Testis (tissue), 3 donors: Measurements from ENCODE around the gene HS6ST3. TPM values are rescaled to one million over a fixed set of nuclear protein-coding genes. Genes with fewer than 3 reads are reported as not detected.
A peak's percentile ranks its signal among the peaks of the same experiment; 100 is the strongest.

Experiments
- DNase-seq: peaks from one replicate; pipeline ENCODE4 v3.0.0-alpha.2; 2019
- H3K27ac ChIP-seq, 2 donors: fragments of 200-600 bp; sonication (generic); one replicate each; pipeline ENCODE4 v1.5.1; 2019
- H3K27me3 ChIP-seq: fragments of 200-600 bp; sonication (generic); one replicate; pipeline ENCODE4 v1.5.1; 2019
- H3K36me3 ChIP-seq: fragments of 200-600 bp; sonication (generic); one replicate; pipeline ENCODE4 v1.5.1; 2017; ENCODE audit warnings: low read depth; ENCODE audit errors: missing control alignments
- H3K4me1 ChIP-seq: fragments of 200-600 bp; sonication (generic); one replicate; pipeline ENCODE4 v1.5.1; 2019
- H3K4me3 ChIP-seq, 2 donors: fragments of 200-600 bp; sonication (generic); one replicate each; pipeline ENCODE4 v1.5.1; 2017 to 2019
- H3K9me3 ChIP-seq: fragments of 200-600 bp; sonication (generic); one replicate; pipeline ENCODE4 v1.5.1; 2017
- POLR2A ChIP-seq: fragments of 450-650 bp; IDR thresholded peaks from one replicate; pipeline ENCODE4 v1.6.1; 2017; ENCODE audit warnings: antibody characterized with exemption, mild to moderate bottlenecking, moderate library complexity
- WGBS, 2 donors: methylation state at CpG; one replicate each; pipeline ENCODE4 v1.1.5; 2018; 5-methylcytosine and 5-hydroxymethylcytosine counted together
- intact Hi-C: fragments of 100-400 bp; cut with DNase I; formaldehyde crosslinking; loops from one replicate; pipeline ENCODE4 v1.15.1; 2023; ENCODE audit warnings: low total_unique reads
- polyA plus RNA-seq: library from polyadenylated mRNA; stranded (reverse); fragments of 350-450 nt; fragmentation: Illumina TruSeq; extraction: RNeasy Lipid Tissue Mini Kit (QIAGEN cat#74804); gene quantifications from one replicate; pipeline ENCODE4 v1.2.3, GENCODE V29; 2014; ENCODE audit warnings: low read depth, low replicate concordance; ENCODE audit not compliant: insufficient read depth
- total RNA-seq, 2 donors: library from RNA; depleted of rRNA; stranded (reverse); fragments of >200 nt; gene quantifications; one replicate each; pipeline ENCODE4 v1.2.3, GENCODE V29; 2016
- TF ChIP-seq, protein P1 (sequence below), 3 experiments: fragments of 450-650 bp in 2 of 3; fragments of 200-600 bp in 1 of 3; sonication (generic) in 1 of 3; IDR thresholded peaks; one replicate each; pipeline ENCODE4 v1.5.1; 2016 to 2019; ENCODE audit warnings: antibody characterized with exemption in 3 of 3, mild to moderate bottlenecking in 2 of 3, moderate library complexity in 1 of 3

The HS6ST3 gene
- total and polyA plus RNA-seq, 3 donors from 2014 or later, result 0.87 to 1.3 (median 1.3) TPM

DNA sequence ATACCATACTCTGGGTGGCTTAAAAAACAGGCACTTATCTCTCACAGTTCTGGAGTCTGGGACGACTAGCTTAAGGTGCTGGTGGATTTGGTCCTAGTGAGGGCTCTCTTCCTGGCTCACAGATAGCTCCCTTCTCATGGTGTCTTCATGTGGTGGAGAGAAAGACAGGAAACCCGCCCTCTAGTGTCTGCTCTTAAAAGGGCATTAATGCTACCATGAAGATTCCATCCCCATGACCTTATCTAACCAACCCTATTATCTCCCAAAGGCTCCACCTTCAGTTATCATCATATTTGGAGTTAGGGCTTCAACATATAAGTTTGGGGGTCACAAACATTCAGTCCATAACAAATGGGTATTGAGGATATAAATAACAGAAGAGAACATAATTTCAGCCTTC is 139.4 kb downstream of the HS6ST3 start:
- H3K27ac ChIP-seq, result no peak overlapping the region
- no peaks in the 10 kb centered on the region for H3K4me1 ChIP-seq
- intact Hi-C loops, result no loop called here
- WGBS, 2 donors, result 34 to 60% methylated on average over 2 of the region's 2 CpGs
- peak; percentile 16 for DNase-seq
- no peaks in the 10 kb centered on the region for H3K36me3 ChIP-seq
- no peak for TF ChIP-seq POLR2A
- TF ChIP-seq, protein P1, sequence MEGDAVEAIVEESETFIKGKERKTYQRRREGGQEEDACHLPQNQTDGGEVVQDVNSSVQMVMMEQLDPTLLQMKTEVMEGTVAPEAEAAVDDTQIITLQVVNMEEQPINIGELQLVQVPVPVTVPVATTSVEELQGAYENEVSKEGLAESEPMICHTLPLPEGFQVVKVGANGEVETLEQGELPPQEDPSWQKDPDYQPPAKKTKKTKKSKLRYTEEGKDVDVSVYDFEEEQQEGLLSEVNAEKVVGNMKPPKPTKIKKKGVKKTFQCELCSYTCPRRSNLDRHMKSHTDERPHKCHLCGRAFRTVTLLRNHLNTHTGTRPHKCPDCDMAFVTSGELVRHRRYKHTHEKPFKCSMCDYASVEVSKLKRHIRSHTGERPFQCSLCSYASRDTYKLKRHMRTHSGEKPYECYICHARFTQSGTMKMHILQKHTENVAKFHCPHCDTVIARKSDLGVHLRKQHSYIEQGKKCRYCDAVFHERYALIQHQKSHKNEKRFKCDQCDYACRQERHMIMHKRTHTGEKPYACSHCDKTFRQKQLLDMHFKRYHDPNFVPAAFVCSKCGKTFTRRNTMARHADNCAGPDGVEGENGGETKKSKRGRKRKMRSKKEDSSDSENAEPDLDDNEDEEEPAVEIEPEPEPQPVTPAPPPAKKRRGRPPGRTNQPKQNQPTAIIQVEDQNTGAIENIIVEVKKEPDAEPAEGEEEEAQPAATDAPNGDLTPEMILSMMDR (IDR thresholded peaks at IDR 0.05), result peak in 1 of 3 experiments; percentile 37
- no peak overlapping the region for H3K4me3 ChIP-seq
- no peaks in the 10 kb centered on the region for H3K27me3 ChIP-seq
- H3K9me3 ChIP-seq, result no peaks in the 10 kb centered on the region

DNA sequence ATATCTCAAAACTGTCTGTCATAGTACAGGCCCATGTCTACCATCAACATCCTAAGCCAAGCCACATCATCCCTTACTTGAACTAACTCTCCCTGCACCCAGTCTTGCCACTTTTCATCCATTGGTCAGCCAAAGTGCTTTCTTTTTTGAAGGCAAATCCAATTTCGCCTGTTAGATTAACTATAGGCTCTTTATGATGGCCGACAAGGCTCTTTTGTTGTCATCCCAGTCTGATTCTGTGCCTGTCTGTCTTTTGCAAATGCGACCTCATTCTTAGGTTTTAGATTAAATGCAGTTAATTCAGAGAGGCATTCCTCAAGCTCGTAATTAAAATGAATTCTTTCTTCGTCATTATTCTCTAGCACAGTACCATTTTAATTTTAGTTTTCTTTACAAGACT is 148.3 kb downstream of the HS6ST3 start:
- Histone ChIP-seq H3K9me3 (no peaks in the 10 kb centered on the region), H3K4me1 (no peaks in the 10 kb centered on the region), H3K27ac (no peak overlapping the region), H3K27me3 (no peaks in the 10 kb centered on the region), H3K4me3 (no peak overlapping the region), H3K36me3 (no peaks in the 10 kb centered on the region)
- intact Hi-C loops, result no loop called here
- no peak for DNase-seq
- WGBS, 2 donors, result 92 to 94% methylated on average over 5 of the region's 5 CpGs
- TF ChIP-seq, protein P1 (IDR thresholded peaks at IDR 0.05), result no peak
- TF ChIP-seq POLR2A, result no peak

- no peak overlapping the region for H3K27ac ChIP-seq
- TF ChIP-seq, protein P1 (IDR thresholded peaks at IDR 0.05), result no peak
- no peak for TF ChIP-seq POLR2A
- intact Hi-C loops, result no loop called here
- 90 to 91% methylated on average over 5 of the region's 5 CpGs for WGBS, 2 donors
- no peaks in the 10 kb centered on the region for H3K4me1 ChIP-seq
- H3K4me3 ChIP-seq, result no peak overlapping the region
- H3K9me3 ChIP-seq, result no peaks in the 10 kb centered on the region
- no peaks in the 10 kb centered on the region for H3K27me3 ChIP-seq
- H3K36me3 ChIP-seq, result no peaks in the 10 kb centered on the region
- no peak for DNase-seq
These were observed 149.0 kb downstream of the HS6ST3 start for GRCh38 chr13:96238861-96239260.

GRCh38 chr13:96243376-96243775 is 153.5 kb downstream of the HS6ST3 start:
- 57% methylated on average over 1 of the region's 1 CpG for WGBS, 2 donors
- H3K9me3 ChIP-seq, result no peaks in the 10 kb centered on the region
- no peaks in the 10 kb centered on the region for H3K27me3 ChIP-seq
- intact Hi-C loops, result no loop called here
- H3K36me3 ChIP-seq, result no peaks in the 10 kb centered on the region
- no peak overlapping the region for H3K27ac ChIP-seq
- no peak for TF ChIP-seq POLR2A
- TF ChIP-seq, protein P1 (IDR thresholded peaks at IDR 0.05), result no peak
- DNase-seq, result no peak
- no peak overlapping the region for H3K4me3 ChIP-seq
- no peaks in the 10 kb centered on the region for H3K4me1 ChIP-seq

DNA sequence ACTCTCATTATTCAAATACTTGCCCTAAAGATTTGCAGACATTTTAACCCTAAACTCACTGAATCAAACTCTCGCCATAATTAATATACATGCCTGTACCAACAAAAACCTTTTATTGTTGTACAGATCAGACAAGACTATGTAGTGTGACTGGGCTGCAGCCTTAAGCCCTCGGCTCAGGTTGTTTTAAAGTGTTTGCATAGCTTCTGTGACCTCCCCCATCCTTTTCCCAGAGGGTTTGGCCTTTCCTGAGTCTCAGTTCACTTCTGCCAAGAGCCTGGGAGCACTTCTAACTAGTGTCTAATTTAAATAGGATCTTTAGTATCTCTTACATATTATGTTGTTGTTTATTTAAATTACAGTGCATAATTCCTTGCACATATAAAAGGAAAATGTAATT is 158.2 kb downstream of the HS6ST3 start:
- intact Hi-C loops, result no loop called here
- no peaks in the 10 kb centered on the region for H3K27me3 ChIP-seq
- no peak overlapping the region for H3K27ac ChIP-seq
- H3K9me3 ChIP-seq, result no peaks in the 10 kb centered on the region
- TF ChIP-seq, protein P1 (IDR thresholded peaks at IDR 0.05), result no peak
- TF ChIP-seq POLR2A, result no peak
- WGBS, 2 donors, result 69% methylated on average over 2 of the region's 2 CpGs
- DNase-seq, result no peak
- no peaks in the 10 kb centered on the region for H3K36me3 ChIP-seq
- no peak overlapping the region for H3K4me3 ChIP-seq
- no peaks in the 10 kb centered on the region for H3K4me1 ChIP-seq
